ENCODE measurements around the gene TBX1.

GRCh38 chr22:19716041-19716828, 44.3 kb upstream of the TBX1 start:
- no peak for TF ChIP-seq POLR2A (IDR thresholded peaks at IDR 0.05; ENCODE audit: low read depth)
- TF ChIP-seq, protein P1, sequence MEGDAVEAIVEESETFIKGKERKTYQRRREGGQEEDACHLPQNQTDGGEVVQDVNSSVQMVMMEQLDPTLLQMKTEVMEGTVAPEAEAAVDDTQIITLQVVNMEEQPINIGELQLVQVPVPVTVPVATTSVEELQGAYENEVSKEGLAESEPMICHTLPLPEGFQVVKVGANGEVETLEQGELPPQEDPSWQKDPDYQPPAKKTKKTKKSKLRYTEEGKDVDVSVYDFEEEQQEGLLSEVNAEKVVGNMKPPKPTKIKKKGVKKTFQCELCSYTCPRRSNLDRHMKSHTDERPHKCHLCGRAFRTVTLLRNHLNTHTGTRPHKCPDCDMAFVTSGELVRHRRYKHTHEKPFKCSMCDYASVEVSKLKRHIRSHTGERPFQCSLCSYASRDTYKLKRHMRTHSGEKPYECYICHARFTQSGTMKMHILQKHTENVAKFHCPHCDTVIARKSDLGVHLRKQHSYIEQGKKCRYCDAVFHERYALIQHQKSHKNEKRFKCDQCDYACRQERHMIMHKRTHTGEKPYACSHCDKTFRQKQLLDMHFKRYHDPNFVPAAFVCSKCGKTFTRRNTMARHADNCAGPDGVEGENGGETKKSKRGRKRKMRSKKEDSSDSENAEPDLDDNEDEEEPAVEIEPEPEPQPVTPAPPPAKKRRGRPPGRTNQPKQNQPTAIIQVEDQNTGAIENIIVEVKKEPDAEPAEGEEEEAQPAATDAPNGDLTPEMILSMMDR (IDR thresholded peaks at IDR 0.05), result no peak
